ENCODE data around the gene F10.
"Not testable (repeated sequence)": the region's sequence is repeated elsewhere in the genome, so short reads cannot be mapped to it uniquely, and the experiment has no call there.

The F10 gene

GRCh38 chr13:113122550-113123225 is at the start of gene F10:
F10 (plus strand) TSS chr13:113122799; CDS start chr13:113122856, 57 bp downstream.
- DNase-seq = no peak
- TF ChIP-seq GATA1 (IDR thresholded peaks at IDR 0.05; ENCODE audit: low read depth, low read length) (no peak), POLR2A (IDR thresholded peaks at IDR 0.05; ENCODE audit: low read length) (no peak)

- no peak for DNase-seq
- TF ChIP-seq GATA1 (IDR thresholded peaks at IDR 0.05; ENCODE audit: low read depth, low read length) (no peak), POLR2A (IDR thresholded peaks at IDR 0.05; ENCODE audit: low read length) (no peak)
Measured at GRCh38 chr13:113073942-113074341, 48.7 kb upstream of the F10 start.

DNA sequence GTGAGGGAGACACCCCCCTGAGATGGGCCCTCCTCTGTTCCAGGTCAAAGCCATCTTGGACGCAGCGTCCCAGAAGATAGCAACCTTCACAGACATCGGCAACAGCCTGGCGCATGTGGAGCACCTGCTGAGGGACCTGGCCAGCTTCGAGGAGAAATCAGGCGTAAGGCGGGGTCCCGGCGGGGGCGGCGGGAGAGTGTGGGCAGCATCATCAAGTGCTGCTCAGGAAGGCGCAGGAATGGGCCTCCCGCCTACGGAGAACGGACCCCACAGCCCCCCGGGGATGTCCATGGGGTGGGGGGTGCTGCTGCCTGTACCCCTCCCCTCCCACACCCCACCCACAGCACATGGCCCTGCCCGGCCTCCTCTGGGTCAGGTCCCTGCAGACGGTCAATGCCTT is 48.2 kb upstream of the F10 start:
- DNase-seq = no peak
- no peak for TF ChIP-seq POLR2A (IDR thresholded peaks at IDR 0.05; ENCODE audit: low read length)
- TF ChIP-seq GATA1 (IDR thresholded peaks at IDR 0.05; ENCODE audit: low read depth, low read length) = no peak

DNA sequence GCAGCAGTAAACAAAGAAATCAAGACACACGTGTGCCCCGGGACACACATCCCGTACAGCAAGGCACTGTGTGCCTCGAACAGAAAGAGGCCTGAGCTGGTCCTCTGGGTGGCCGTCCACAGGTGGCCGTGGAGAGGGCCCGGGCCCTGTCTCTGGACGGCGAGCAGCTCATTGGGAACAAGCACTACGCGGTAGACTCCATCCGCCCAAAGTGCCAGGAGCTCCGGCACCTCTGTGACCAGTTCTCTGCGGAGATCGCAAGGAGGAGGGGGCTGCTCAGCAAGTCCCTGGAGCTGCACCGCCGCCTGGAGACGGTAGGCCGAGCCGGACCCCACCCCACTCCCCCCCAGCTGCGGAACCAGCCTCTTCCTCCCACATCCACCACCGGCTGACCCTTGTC is 47.7 kb upstream of the F10 start:
- TF ChIP-seq GATA1 (IDR thresholded peaks at IDR 0.05; ENCODE audit: low read depth, low read length) = no peak
- TF ChIP-seq POLR2A (IDR thresholded peaks at IDR 0.05; ENCODE audit: low read length) = no peak
- DNase-seq = no peak

DNA sequence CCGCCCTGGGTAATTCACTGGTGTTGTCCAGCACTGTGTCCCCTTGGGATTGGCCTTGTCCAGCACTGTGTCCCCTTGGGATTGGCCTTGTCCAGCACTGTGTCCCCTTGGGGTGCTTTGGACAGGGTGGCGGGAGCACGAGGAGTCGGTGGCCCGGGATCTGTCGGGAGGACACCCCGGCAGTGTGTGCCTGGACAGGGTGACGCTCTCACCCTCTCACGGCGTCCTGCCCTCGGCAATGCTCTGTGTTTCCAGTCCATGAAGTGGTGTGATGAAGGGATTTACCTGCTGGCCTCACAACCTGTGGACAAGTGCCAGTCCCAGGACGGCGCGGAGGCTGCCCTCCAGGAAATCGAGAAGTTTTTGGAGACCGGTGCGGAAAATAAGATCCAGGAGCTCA is 46.9 kb upstream of the F10 start:
- TF ChIP-seq GATA1 (IDR thresholded peaks at IDR 0.05; ENCODE audit: low read depth, low read length) (no peak), POLR2A (IDR thresholded peaks at IDR 0.05; ENCODE audit: low read length) (no peak)
- DNase-seq = no peak

GRCh38 chr13:113076681-113077401 is 45.8 kb upstream of the F10 start:
- no peak for DNase-seq
- TF ChIP-seq POLR2A (IDR thresholded peaks at IDR 0.05; ENCODE audit: low read length) = no peak
- TF ChIP-seq GATA1 (IDR thresholded peaks at IDR 0.05; ENCODE audit: low read depth, low read length) = no peak

DNA sequence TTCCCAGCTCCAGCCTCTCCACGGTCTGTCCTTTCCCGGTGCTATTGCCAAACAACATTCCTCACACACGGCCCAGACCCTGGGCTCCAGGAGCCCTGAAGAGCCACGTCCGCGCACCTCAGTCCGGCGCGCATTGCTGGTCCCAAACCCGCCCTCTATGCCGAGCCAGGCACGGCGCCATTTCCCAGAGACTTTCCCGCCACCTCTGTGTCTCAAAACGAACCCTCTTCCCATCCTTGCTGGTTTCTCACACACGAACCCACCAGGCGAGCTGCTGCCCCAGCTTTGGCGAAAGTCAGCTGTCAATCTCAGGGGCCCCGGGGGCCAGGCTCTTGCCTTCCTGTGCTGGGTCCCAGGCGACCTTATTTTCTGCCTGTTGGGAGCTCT is 45.0 kb upstream of the F10 start:
- TF ChIP-seq GATA1 (IDR thresholded peaks at IDR 0.05; ENCODE audit: low read depth, low read length) (no peak), POLR2A (IDR thresholded peaks at IDR 0.05; ENCODE audit: low read length) (no peak)
- no peak for DNase-seq

GRCh38 chr13:113077953-113078901 is 44.4 kb upstream of the F10 start:
- TF ChIP-seq POLR2A (IDR thresholded peaks at IDR 0.05; ENCODE audit: low read length) = no peak
- no peak for TF ChIP-seq GATA1 (IDR thresholded peaks at IDR 0.05; ENCODE audit: low read depth, low read length)
- DNase-seq = no peak

- TF ChIP-seq POLR2A (IDR thresholded peaks at IDR 0.05; ENCODE audit: low read length) = no peak
- no peak for TF ChIP-seq GATA1 (IDR thresholded peaks at IDR 0.05; ENCODE audit: low read depth, low read length)
- no peak for DNase-seq
Measured at GRCh38 chr13:113078902-113079780, 43.5 kb upstream of the F10 start.

DNA sequence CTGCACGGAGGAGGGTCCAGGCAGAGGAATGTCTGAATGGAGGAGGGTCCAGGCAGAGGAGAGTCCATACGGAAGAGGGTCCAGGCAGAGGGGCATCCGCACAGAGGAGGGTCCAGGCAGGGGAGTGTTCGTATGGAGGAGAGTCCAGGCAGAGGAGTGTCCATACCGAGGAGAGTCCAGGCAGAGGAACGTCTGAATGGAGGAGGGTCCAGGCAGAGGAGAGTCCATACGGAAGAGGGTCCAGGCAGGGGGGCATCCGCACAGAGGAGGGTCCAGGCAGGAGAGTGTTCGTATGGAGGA is 42.9 kb upstream of the F10 start:
- DNase-seq = not testable (repeated sequence)

DNA sequence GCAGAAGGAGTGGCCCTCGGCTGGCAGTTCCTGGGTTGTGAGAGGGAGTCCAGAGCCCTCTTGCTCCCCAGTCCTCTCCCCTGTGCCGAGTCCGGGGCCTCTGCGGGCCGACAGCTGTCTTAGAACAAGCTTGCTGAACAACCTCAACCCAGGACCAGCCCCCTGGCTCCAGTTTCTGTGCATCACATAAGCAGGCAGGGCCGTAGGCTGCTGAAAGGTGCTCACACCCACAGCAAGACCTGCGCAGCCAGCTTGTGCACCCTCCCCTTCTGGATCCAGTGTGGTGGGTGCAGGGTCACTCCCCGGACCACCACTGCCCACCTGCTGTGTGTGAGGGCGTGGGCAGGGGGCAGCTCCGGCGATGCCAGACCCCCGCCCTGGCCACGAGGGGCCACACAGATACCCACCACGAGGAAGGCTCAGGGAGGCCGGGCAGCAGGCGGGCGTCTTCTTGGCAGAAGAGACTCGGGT is 42.2 kb upstream of the F10 start:
- TF ChIP-seq POLR2A (IDR thresholded peaks at IDR 0.05; ENCODE audit: low read length) = no peak
- no peak for TF ChIP-seq GATA1 (IDR thresholded peaks at IDR 0.05; ENCODE audit: low read depth, low read length)
- DNase-seq = no peak

DNA sequence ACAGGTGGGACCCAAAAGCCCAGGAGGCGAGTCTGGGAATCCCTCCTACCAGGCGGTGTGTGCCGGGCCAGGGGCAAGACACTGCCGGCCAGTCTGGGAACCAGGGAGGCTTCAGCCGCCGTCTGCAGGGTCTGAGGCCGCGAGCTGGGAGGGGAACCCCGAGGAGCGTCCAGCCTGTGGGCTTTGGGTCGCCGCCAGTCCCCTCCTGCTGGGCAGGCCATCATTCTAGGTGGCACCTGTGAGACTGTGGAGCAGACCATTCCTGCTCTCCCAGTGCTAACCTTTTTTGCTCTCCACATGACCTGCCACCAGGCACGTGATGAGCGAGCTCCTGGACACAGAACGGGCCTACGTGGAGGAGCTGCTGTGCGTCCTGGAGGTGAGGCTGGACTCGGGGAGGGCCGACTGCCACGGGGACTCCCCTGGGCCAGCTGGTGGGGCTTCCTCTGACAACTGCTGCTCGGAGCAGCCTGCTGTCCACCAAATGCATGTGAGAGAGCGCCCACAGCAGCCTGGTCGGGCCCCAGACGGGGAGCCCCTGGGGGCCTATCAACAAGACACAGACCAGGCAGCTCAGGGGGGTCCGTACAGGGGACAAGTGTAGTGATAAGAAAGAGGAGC is 41.6 kb upstream of the F10 start:
- no peak for DNase-seq
- TF ChIP-seq GATA1 (IDR thresholded peaks at IDR 0.05; ENCODE audit: low read depth, low read length) (no peak), POLR2A (IDR thresholded peaks at IDR 0.05; ENCODE audit: low read length) (no peak)
